HCT116 (cell line): ENCODE measurements around the gene CUL4A. TPM values are rescaled to one million over a fixed set of nuclear protein-coding genes. Genes with fewer than 3 reads are reported as not detected.

ENCODE experiments used
- ATAC-seq: fragments of 200-7000 bp; cut with Tn5 transposase; 2 replicates; pipeline ENCODE4 v1.9.1; 2020; ENCODE audit warnings: mild to moderate bottlenecking, moderate library complexity
- BruUV-seq: library from RNA; stranded (reverse); fragments of 400-500 nt; replicated peaks from 2 replicates; lab custom pipeline; 2021; lab: Mats Ljungman, UMichigan
- CTCF ChIA-PET: fragments of 300-600 bp; sonication (Branson Sonifier 250); formaldehyde crosslinking; loops from one replicate; lab custom pipeline; 2021; ENCODE audit warnings: antibody characterized with exemption; lab: Charles Lee
- POLR2A ChIA-PET: fragments of 300-600, 350-600 bp; sonication (Branson Sonifier 250); formaldehyde crosslinking; loops from one replicate; lab custom pipeline; 2021; ENCODE audit warnings: antibody characterized with exemption; lab: Charles Lee
- RAD21 ChIA-PET, 2 experiments: fragments of 300-600 bp; sonication (Branson Sonifier 250); formaldehyde crosslinking; loops; one replicate each; lab custom pipeline; 2023; ENCODE audit warnings: low total read pairs in 2 of 2; ENCODE audit not compliant: uncharacterized antibody in 2 of 2, unreplicated experiment in 2 of 2, low non-redundant PET in 1 of 2; lab: Charles Lee
- DNase-seq: peaks from one replicate; pipeline ENCODE4 v3.0.0-alpha.2; 2010; ENCODE audit warnings: low read depth, low spot score
- H2AFZ ChIP-seq: fragments of 200-600 bp; shearing (Covaris generic), sonication (generic); 2 replicates; pipeline ENCODE4 v1.6.1; 2017; ENCODE audit warnings: low read depth, mixed run types, mixed read lengths, antibody characterized with exemption, low read length; ENCODE audit not compliant: poor library complexity, severe bottlenecking
- H3K27ac ChIP-seq: 2 replicates; pipeline ENCODE4 v1.5.1; 2012; ENCODE audit warnings: low read depth, low read length
- H3K27me3 ChIP-seq: fragments of 200-600 bp; sonication (generic); 2 replicates; pipeline ENCODE4 v1.6.1; 2016; ENCODE audit warnings: mixed run types, low read length, mixed read lengths; ENCODE audit not compliant: insufficient read depth
- H3K36me3 ChIP-seq, 2 experiments: fragments of 200-500 bp in 1 of 2; fragments of 200-600 bp in 1 of 2; sonication (Bioruptor generic) in 1 of 2; sonication (generic) in 1 of 2; 2 replicates each; pipeline versions ENCODE4 v1.5.1 to v1.6.1; 2014 to 2016; ENCODE audit warnings: low read length in 2 of 2, inconsistent platforms in 1 of 2, mixed read lengths in 1 of 2, mixed run types in 1 of 2; ENCODE audit not compliant: insufficient read depth in 2 of 2, control insufficient read depth in 1 of 2
- H3K4me1 ChIP-seq, 2 experiments: fragments of 200-600 bp in 1 of 2; sonication (generic) in 1 of 2; 2 replicates each; pipeline versions ENCODE4 v1.5.1 to v1.6.1; 2012 to 2017; ENCODE audit warnings: low read length in 2 of 2, inconsistent platforms in 1 of 2, mild to moderate bottlenecking in 1 of 2, mixed read lengths in 1 of 2, mixed run types in 1 of 2, moderate library complexity in 1 of 2; ENCODE audit not compliant: insufficient read depth in 2 of 2, control insufficient read depth in 1 of 2
- H3K4me2 ChIP-seq: fragments of 200-600 bp; sonication (generic); 2 replicates; pipeline ENCODE4 v1.6.1; 2017; ENCODE audit warnings: mixed run types, low read length, mixed read lengths
- H3K4me3 ChIP-seq, 2 experiments: fragments of 200-600 bp in 1 of 2; sonication (generic) in 1 of 2; replicated peaks in 1 of 2; 2 replicates each; pipeline ENCODE4 v1.5.1; 2011 to 2016; ENCODE audit warnings: low read length in 2 of 2, control low read depth in 1 of 2, low read depth in 1 of 2, mild to moderate bottlenecking in 1 of 2, mixed read lengths in 1 of 2, mixed run types in 1 of 2
- H3K79me2 ChIP-seq: fragments of 200-600 bp; sonication (generic); 2 replicates; pipeline ENCODE4 v1.6.1; 2017; ENCODE audit warnings: mild to moderate bottlenecking, mixed run types, low read length, moderate library complexity, mixed read lengths; ENCODE audit not compliant: insufficient read depth
- H3K9ac ChIP-seq: fragments of 200-600 bp; sonication (generic); 2 replicates; pipeline ENCODE4 v1.6.1; 2016; ENCODE audit warnings: low read length, mixed read lengths
- H3K9me2 ChIP-seq: fragments of 200-600 bp; sonication (generic), shearing (Covaris generic); 2 replicates; pipeline ENCODE4 v1.6.1; 2017; ENCODE audit warnings: mixed run types, mild to moderate bottlenecking, moderate library complexity; ENCODE audit not compliant: insufficient read depth
- H3K9me3 ChIP-seq, 2 experiments: fragments of 200-500 bp in 1 of 2; fragments of 200-600 bp in 1 of 2; sonication (Bioruptor generic) in 1 of 2; sonication (generic) in 1 of 2; 2 replicates each; pipeline ENCODE4 v1.6.1; 2014 to 2017; ENCODE audit warnings: low read length in 2 of 2, mixed read lengths in 2 of 2, inconsistent platforms in 1 of 2, low read depth in 1 of 2, mild to moderate bottlenecking in 1 of 2, mixed run types in 1 of 2, moderate library complexity in 1 of 2; ENCODE audit not compliant: control insufficient read depth in 1 of 2, insufficient read depth in 1 of 2
- H4K20me1 ChIP-seq: fragments of 200-600 bp; sonication (generic), shearing (Covaris generic); 2 replicates; pipeline ENCODE4 v1.6.1; 2017; ENCODE audit warnings: mixed run types, mild to moderate bottlenecking, moderate library complexity; ENCODE audit not compliant: insufficient read depth
- CBX3 ChIP-seq: IDR thresholded peaks from 2 replicates; pipeline ENCODE4 v1.6.1; 2012; ENCODE audit warnings: low read depth
- CTCF ChIP-seq, 3 experiments: fragments of 200-600 bp in 1 of 3; sonication (generic) in 1 of 3; IDR thresholded peaks in 2 of 3; conservative IDR thresholded peaks in 1 of 3; 2 replicates each; pipeline ENCODE4 v1.5.1; 2012 to 2017; ENCODE audit warnings: low read depth in 2 of 3, low read length in 2 of 3, antibody characterized with exemption in 1 of 3, borderline replicate concordance in 1 of 3, control low read depth in 1 of 3, mild to moderate bottlenecking in 1 of 3, mixed read lengths in 1 of 3, mixed run types in 1 of 3, moderate library complexity in 1 of 3; ENCODE audit not compliant: insufficient read depth in 1 of 3
- EGR1 ChIP-seq: IDR thresholded peaks from 2 replicates; pipeline ENCODE4 v1.6.1; 2012; ENCODE audit warnings: low read depth
- EZH2phosphoT487 ChIP-seq: fragments of 200-600 bp; IDR thresholded peaks from 2 replicates; pipeline ENCODE4 v1.6.1; 2018; ENCODE audit warnings: antibody characterized with exemption, borderline replicate concordance
- JUND ChIP-seq: IDR thresholded peaks from 2 replicates; pipeline ENCODE4 v1.6.1; 2012
- POLR2A ChIP-seq: IDR thresholded peaks from 2 replicates; pipeline ENCODE4 v1.7.0; 2011; ENCODE audit warnings: borderline replicate concordance; ENCODE audit not compliant: insufficient read depth, insufficient read length; ENCODE audit errors: extremely low read depth
- RAD21 ChIP-seq: IDR thresholded peaks from 2 replicates; pipeline ENCODE4 v1.6.1; 2012; ENCODE audit warnings: low read depth, mild to moderate bottlenecking
- SP1 ChIP-seq: IDR thresholded peaks from 2 replicates; pipeline ENCODE4 v1.6.1; 2012; ENCODE audit warnings: low read depth
- YY1 ChIP-seq: IDR thresholded peaks from 2 replicates; pipeline ENCODE4 v1.6.1; 2011; ENCODE audit warnings: low read length, low read depth, moderate library complexity, mild to moderate bottlenecking; ENCODE audit not compliant: insufficient replicate concordance; ENCODE audit errors: extremely low read depth
- ZFX ChIP-seq: fragments of 450-650 bp; IDR thresholded peaks from 2 replicates; pipeline ENCODE4 v1.6.1; 2017
- ZNF274 ChIP-seq: fragments of 200-500 bp; sonication (Bioruptor generic); IDR thresholded peaks from 2 replicates; pipeline ENCODE4 v1.6.1; 2014; ENCODE audit warnings: mild to moderate bottlenecking, low read depth, low read length, inconsistent platforms
- intact Hi-C: fragments of 100-400 bp; cut with micrococcal nuclease; formaldehyde crosslinking; loops from 2 replicates; pipeline ENCODE4 v1.10.0; 2022
- total RNA-seq: library from RNA; stranded (reverse); gene quantifications from one replicate; pipeline ENCODE4 v1.2.1, GENCODE V29; 2021; ENCODE audit not compliant: unreplicated experiment

Gene CUL4A
- total RNA-seq, 1 experiment from 2014 or later, result 76.5 TPM

GRCh38 chr13:113307491-113307890, 98.1 kb downstream of the CUL4A start:
- BruUV-seq, result no TSS peak
- no peak overlapping the region for H2AFZ ChIP-seq
- peaks cover 9 to 14% of the 10 kb centered on the region in 2 experiments; a peak in 3 of 4 replicates for H3K36me3 ChIP-seq
- H3K79me2 ChIP-seq, result peaks cover 67% of the 10 kb centered on the region
- TF ChIP-seq SP1, result no peak
- no peak for TF ChIP-seq YY1
- TF ChIP-seq ZFX, result no peak
- no peak for TF ChIP-seq CBX3
- TF ChIP-seq POLR2A, result no peak
- no peak for TF ChIP-seq EZH2phosphoT487
- TF ChIP-seq RAD21, result no peak
- TF ChIP-seq ZNF274, result no peak
- no peak for TF ChIP-seq JUND
- no peak for TF ChIP-seq EGR1
- TF ChIP-seq CTCF (IDR thresholded peaks at IDR 0.05 in 2 of 3, conservative IDR thresholded peaks at IDR 0.05 in 1 of 3; ENCODE audit: borderline replicate concordance in 1 of 3, insufficient read depth in 1 of 3, low read depth in 2 of 3, low read length in 2 of 3), result no peak
- H3K9me3 ChIP-seq, result no peaks in the 10 kb centered on the region
- CTCF ChIA-PET, result no interaction called here
- ATAC-seq, result no peak
- H3K4me1 ChIP-seq, result no peaks in the 10 kb centered on the region
- H3K9ac ChIP-seq, result no peak overlapping the region
- POLR2A ChIA-PET, result interaction anchor here (0.7 kb wide), 1 partner anchor 543 kb away, joined by 3 read pairs; no protein-coding TSS in a partner anchor
- no peak overlapping the region for H3K27ac ChIP-seq
- no peaks in the 10 kb centered on the region for H4K20me1 ChIP-seq
- RAD21 ChIA-PET, result no interaction called here
- H3K27me3 ChIP-seq, result no peaks in the 10 kb centered on the region
- H3K4me3 ChIP-seq, result no peak overlapping the region
- no peaks in the 10 kb centered on the region for H3K9me2 ChIP-seq
- no peak overlapping the region for H3K4me2 ChIP-seq
- intact Hi-C loops, result no loop called here
- no peak for DNase-seq
